Measurements from ENCODE around the gene DGKG. TPM values are rescaled to one million over a fixed set of nuclear protein-coding genes. Genes with fewer than 3 reads are reported as not detected.

Gene DGKG
- total RNA-seq, 3 donors from 2014 or later (not counting 1 experiment from before 2014, with no cell fraction given): 0.25 to 1.6 (median 0.63) TPM

DNA sequence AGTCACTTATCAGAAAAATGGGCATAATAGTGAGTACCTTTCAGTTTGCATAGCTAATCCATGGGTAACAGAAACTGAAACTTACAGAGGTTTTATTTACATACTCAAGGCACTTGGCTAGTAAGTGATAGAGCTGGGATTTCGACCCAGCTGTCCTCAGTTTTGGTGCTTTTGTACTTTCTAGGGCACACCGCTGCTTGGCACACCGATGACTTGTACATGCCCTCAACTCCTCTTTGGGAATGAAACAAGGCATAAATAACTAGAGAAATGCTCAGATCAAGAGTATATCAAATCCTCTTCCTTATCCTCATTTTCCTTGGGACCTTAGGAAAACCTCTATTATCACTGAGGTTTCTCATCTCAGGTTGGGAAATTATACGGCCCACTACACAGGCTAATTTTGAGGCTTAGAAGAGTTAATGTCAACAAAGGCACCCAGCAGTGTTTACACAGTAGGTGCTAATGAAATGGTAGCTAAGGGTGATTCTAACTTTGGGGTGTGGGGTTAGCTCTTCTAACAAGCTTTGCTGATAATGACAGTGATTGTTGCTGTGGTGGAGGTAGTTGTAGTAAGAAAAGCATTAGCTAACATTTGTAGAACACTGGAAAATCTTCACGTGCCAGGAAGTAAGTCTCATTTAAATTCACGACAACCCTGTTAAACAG, 20.3 kb upstream of the DGKG start:
- Mint-ChIP-seq H3K4me3 (no peak overlapping the region), H3K4me1 (no peaks in the 10 kb centered on the region), H3K36me3 (no peaks in the 10 kb centered on the region), H3K9me3 (peaks cover 0 to 5% of the 10 kb centered on the region in 2 donors), H3K27me3 (ENCODE audit: low read depth in 2 of 2) (peaks cover 8 to 9% of the 10 kb centered on the region in 2 donors), H3K27ac (no peak overlapping the region)
- Histone ChIP-seq H3K4me1 (ENCODE audit: control insufficient read depth, insufficient read depth, low read length) (no peaks in the 10 kb centered on the region), H3K27me3 (ENCODE audit: control insufficient read depth, insufficient read depth, low read length) (no peaks in the 10 kb centered on the region), H3K27ac (ENCODE audit: low read length) (no peak overlapping the region), H3K36me3 (ENCODE audit: control insufficient read depth, insufficient read depth, low read length) (no peaks in the 10 kb centered on the region), H3K9me3 (ENCODE audit: control insufficient read depth, insufficient read depth, low read length) (no peaks in the 10 kb centered on the region), H3K4me3 (ENCODE audit: low read length) (no peak overlapping the region)
- DNase-seq (no peak), ATAC-seq (no peak)
- 76% methylated on average over 4 of the region's 6 CpGs for whole genome bisulfite sequencing (ENCODE audit: insufficient coverage)
- intact Hi-C loops (cut with micrococcal nuclease): no loop called here
- no peak for TF ChIP-seq CTCF (IDR thresholded peaks at IDR 0.05)

GRCh38 chr3:186381424-186382216, 19.6 kb upstream of the DGKG start:
- WGBS (ENCODE audit: insufficient coverage): 91% methylated on average over 8 of the region's 10 CpGs
- ATAC-seq: no peak
- no peaks in the 10 kb centered on the region for H3K4me1 Mint-ChIP-seq
- peaks cover 8 to 9% of the 10 kb centered on the region in 2 donors for H3K27me3 Mint-ChIP-seq (ENCODE audit: low read depth in 2 of 2)
- Histone ChIP-seq H3K9me3 (ENCODE audit: control insufficient read depth, insufficient read depth, low read length) (no peaks in the 10 kb centered on the region), H3K27me3 (ENCODE audit: control insufficient read depth, insufficient read depth, low read length) (no peaks in the 10 kb centered on the region), H3K36me3 (ENCODE audit: control insufficient read depth, insufficient read depth, low read length) (no peaks in the 10 kb centered on the region), H3K4me1 (ENCODE audit: control insufficient read depth, insufficient read depth, low read length) (no peaks in the 10 kb centered on the region), H3K27ac (ENCODE audit: low read length) (no peak overlapping the region), H3K4me3 (ENCODE audit: low read length) (no peak overlapping the region)
- H3K27ac Mint-ChIP-seq: no peak overlapping the region
- H3K4me3 Mint-ChIP-seq: no peak overlapping the region
- H3K9me3 Mint-ChIP-seq: peaks cover 0 to 5% of the 10 kb centered on the region in 2 donors
- no peaks in the 10 kb centered on the region for H3K36me3 Mint-ChIP-seq
- no peak for TF ChIP-seq CTCF (IDR thresholded peaks at IDR 0.05)
- intact Hi-C loops (cut with micrococcal nuclease): no loop called here
- DNase-seq: no peak

- WGBS (ENCODE audit: insufficient coverage): 85% methylated on average over 8 of the region's 8 CpGs
- TF ChIP-seq CTCF (IDR thresholded peaks at IDR 0.05): no peak
Measured at GRCh38 chr3:186380622-186381380, 18.8 kb upstream of the DGKG start.

More at GRCh38 chr3:186380622-186381380, 18.8 kb upstream of the DGKG start:
- H3K4me3 Mint-ChIP-seq: no peak overlapping the region
- H3K9me3 Mint-ChIP-seq: peaks cover 0 to 5% of the 10 kb centered on the region in 2 donors
- Histone ChIP-seq H3K4me1 (ENCODE audit: control insufficient read depth, insufficient read depth, low read length) (no peaks in the 10 kb centered on the region), H3K27ac (ENCODE audit: low read length) (no peak overlapping the region), H3K4me3 (ENCODE audit: low read length) (no peak overlapping the region), H3K9me3 (ENCODE audit: control insufficient read depth, insufficient read depth, low read length) (no peaks in the 10 kb centered on the region), H3K36me3 (ENCODE audit: control insufficient read depth, insufficient read depth, low read length) (no peaks in the 10 kb centered on the region), H3K27me3 (ENCODE audit: control insufficient read depth, insufficient read depth, low read length) (no peaks in the 10 kb centered on the region)
- no peaks in the 10 kb centered on the region for H3K36me3 Mint-ChIP-seq
- H3K27me3 Mint-ChIP-seq (ENCODE audit: low read depth in 2 of 2): peaks cover 9 to 13% of the 10 kb centered on the region in 2 donors
- ATAC-seq: no peak
- intact Hi-C loops (cut with micrococcal nuclease): no loop called here
- H3K27ac Mint-ChIP-seq: no peak overlapping the region
- no peak for DNase-seq
- H3K4me1 Mint-ChIP-seq: no peaks in the 10 kb centered on the region
